Uterus (tissue), 4 donors: ENCODE results near the gene NET1. TPM values are rescaled to one million over a fixed set of nuclear protein-coding genes. Genes with fewer than 3 reads are reported as not detected.
"Not testable (repeated sequence)": the region's sequence is repeated elsewhere in the genome, so short reads cannot be mapped to it uniquely, and the experiment has no call there.

Experiments used
- DNase-seq, 2 donors: peaks; one replicate each; pipeline ENCODE4 v3.0.0-alpha.2; 2019 to 2020
- H3K27ac ChIP-seq, 2 donors: fragments of 200-600 bp; sonication (generic); 1 replicate in 1 of 2; 2 replicates in 1 of 2; pipeline ENCODE4 v1.5.1; 2016 to 2018
- H3K27me3 ChIP-seq, 2 donors: fragments of 200-600 bp; sonication (generic); one replicate each; pipeline ENCODE4 v1.5.1; 2018 to 2019; ENCODE audit warnings: control low read depth in 1 of 2
- H3K36me3 ChIP-seq, 2 donors: fragments of 200-600 bp; sonication (generic); one replicate each; pipeline ENCODE4 v1.5.1; 2019; ENCODE audit warnings: control low read depth in 1 of 2
- H3K4me1 ChIP-seq, 2 donors: fragments of 200-600 bp; sonication (generic); one replicate each; pipeline ENCODE4 v1.5.1; 2018 to 2019; ENCODE audit warnings: control low read depth in 1 of 2
- H3K4me3 ChIP-seq, 2 donors: fragments of 200-600 bp; sonication (generic); 1 replicate in 1 of 2; 2 replicates in 1 of 2; pipeline ENCODE4 v1.5.1; 2018 to 2019; ENCODE audit warnings: mild to moderate bottlenecking in 1 of 2
- H3K9me3 ChIP-seq, 2 donors: fragments of 200-600 bp; sonication (generic); one replicate each; pipeline ENCODE4 v1.5.1; 2019; ENCODE audit warnings: control low read depth in 1 of 2
- POLR2A ChIP-seq, 2 donors: fragments of 450-650 bp; IDR thresholded peaks; one replicate each; pipeline ENCODE4 v1.6.1; 2016; ENCODE audit warnings: antibody characterized with exemption in 2 of 2, mild to moderate bottlenecking in 1 of 2, moderate library complexity in 1 of 2
- intact Hi-C: fragments of 100-400 bp; cut with DNase I; formaldehyde crosslinking; loops from one replicate; pipeline ENCODE4 v1.15.1; 2023; ENCODE audit warnings: low total_unique reads
- total RNA-seq, 4 donors: library from RNA; depleted of rRNA in 3 of 4; stranded (reverse); fragments of >200 nt in 3 of 4; gene quantifications; one replicate each; pipeline versions ENCODE4 v1.1.0 to v1.2.4, GENCODE V29; 2014 to 2023
- TF ChIP-seq, protein P1 (sequence below), 4 experiments: fragments of 200-600 bp in 2 of 4; fragments of 450-650 bp in 2 of 4; sonication (generic) in 2 of 4; IDR thresholded peaks; one replicate each; pipeline ENCODE4 v1.5.1; 2016 to 2019; ENCODE audit warnings: antibody characterized with exemption in 4 of 4, mild to moderate bottlenecking in 2 of 4, moderate library complexity in 1 of 4
- donor health status: DM: yes; HTN: yes; CAD: no.

NET1 gene
- total RNA-seq, 4 donors from 2014 or later, result 21.0 to 126 (median 87.0) TPM

- no peak for DNase-seq
- H3K4me1 ChIP-seq, result peaks cover 0 to 3% of the 10 kb centered on the region in 2 donors
- no peaks in the 10 kb centered on the region for H3K36me3 ChIP-seq
- no peak overlapping the region for H3K4me3 ChIP-seq
- H3K27me3 ChIP-seq, result no peaks in the 10 kb centered on the region
- TF ChIP-seq, protein P1, sequence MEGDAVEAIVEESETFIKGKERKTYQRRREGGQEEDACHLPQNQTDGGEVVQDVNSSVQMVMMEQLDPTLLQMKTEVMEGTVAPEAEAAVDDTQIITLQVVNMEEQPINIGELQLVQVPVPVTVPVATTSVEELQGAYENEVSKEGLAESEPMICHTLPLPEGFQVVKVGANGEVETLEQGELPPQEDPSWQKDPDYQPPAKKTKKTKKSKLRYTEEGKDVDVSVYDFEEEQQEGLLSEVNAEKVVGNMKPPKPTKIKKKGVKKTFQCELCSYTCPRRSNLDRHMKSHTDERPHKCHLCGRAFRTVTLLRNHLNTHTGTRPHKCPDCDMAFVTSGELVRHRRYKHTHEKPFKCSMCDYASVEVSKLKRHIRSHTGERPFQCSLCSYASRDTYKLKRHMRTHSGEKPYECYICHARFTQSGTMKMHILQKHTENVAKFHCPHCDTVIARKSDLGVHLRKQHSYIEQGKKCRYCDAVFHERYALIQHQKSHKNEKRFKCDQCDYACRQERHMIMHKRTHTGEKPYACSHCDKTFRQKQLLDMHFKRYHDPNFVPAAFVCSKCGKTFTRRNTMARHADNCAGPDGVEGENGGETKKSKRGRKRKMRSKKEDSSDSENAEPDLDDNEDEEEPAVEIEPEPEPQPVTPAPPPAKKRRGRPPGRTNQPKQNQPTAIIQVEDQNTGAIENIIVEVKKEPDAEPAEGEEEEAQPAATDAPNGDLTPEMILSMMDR (IDR thresholded peaks at IDR 0.05), result no peak
- TF ChIP-seq POLR2A (IDR thresholded peaks at IDR 0.05), result no peak
- intact Hi-C loops, result no loop called here
- H3K27ac ChIP-seq, result no peak overlapping the region
- peaks cover 0 to 6% of the 10 kb centered on the region in 2 donors for H3K9me3 ChIP-seq
Observed at GRCh38 chr10:5469353-5470061, 57.1 kb downstream of the NET1 start.

DNA sequence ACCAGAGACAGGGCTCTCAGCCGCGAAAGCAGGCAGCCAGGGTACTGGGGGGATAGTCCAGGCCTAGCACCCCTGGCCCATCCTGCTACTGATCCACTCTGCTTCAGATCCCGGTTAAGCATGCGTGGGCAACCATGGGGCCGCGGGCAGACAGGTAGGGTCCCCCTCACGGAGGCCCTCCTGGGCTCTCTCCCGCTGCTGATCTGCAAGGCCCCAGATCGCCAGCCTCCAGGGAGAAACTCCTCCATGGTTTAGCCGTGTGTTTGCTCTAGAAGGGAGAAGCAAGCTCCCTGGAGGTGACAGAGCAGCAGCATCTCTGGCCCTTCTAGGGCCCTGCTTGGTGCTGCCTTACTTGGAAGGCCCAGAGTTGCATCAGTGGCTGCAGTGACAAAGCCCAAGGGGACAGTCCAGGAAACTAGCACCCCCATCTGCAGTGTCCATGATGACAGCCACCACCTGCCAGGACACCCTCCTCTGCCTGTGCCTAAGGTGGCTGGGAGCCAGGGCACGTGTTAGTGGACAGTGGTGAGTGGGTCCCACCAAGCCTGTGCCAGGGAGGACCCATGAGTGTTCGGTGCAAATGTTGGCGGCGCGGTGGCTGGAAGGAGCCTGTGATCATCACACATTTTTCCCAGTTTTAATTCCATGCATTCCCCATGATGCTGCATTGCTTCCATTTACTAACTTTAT, 57.9 kb downstream of the NET1 start:
- intact Hi-C loops, result no loop called here
- H3K9me3 ChIP-seq, result peaks cover 0 to 6% of the 10 kb centered on the region in 2 donors
- no peak overlapping the region for H3K27ac ChIP-seq
- H3K36me3 ChIP-seq, result no peaks in the 10 kb centered on the region
- no peak for TF ChIP-seq POLR2A (IDR thresholded peaks at IDR 0.05)
- TF ChIP-seq, protein P1 (IDR thresholded peaks at IDR 0.05), result no peak
- no peaks in the 10 kb centered on the region for H3K27me3 ChIP-seq
- DNase-seq, result no peak
- H3K4me1 ChIP-seq, result peaks cover 0 to 3% of the 10 kb centered on the region in 2 donors
- H3K4me3 ChIP-seq, result no peak overlapping the region

GRCh38 chr10:5474642-5475041, 62.3 kb downstream of the NET1 start:
- intact Hi-C loops, H3K27me3 ChIP-seq, DNase-seq, H3K4me3 ChIP-seq, H3K27ac ChIP-seq, H3K9me3 ChIP-seq, H3K36me3 ChIP-seq, H3K4me1 ChIP-seq: not testable (repeated sequence)

DNA sequence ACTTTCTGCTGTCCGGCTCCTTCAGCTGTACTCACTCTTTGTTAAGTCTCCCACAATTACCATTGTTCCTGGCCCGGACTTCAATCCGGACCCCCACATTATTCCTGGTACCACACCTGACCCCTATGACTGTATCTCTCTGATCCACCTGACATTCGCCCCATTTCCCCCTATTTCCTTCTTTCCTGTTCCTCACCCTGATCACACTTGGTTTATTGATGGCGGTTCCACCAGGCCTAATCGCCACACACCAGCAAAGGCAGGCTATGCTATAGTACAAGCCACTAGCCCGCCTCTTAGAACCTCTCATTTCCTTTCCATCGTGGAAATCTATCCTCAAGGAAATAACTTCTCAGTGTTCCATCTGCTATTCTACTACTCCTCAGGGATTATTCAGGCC, 62.7 kb downstream of the NET1 start:
- DNase-seq, intact Hi-C loops: not testable (repeated sequence)

DNA sequence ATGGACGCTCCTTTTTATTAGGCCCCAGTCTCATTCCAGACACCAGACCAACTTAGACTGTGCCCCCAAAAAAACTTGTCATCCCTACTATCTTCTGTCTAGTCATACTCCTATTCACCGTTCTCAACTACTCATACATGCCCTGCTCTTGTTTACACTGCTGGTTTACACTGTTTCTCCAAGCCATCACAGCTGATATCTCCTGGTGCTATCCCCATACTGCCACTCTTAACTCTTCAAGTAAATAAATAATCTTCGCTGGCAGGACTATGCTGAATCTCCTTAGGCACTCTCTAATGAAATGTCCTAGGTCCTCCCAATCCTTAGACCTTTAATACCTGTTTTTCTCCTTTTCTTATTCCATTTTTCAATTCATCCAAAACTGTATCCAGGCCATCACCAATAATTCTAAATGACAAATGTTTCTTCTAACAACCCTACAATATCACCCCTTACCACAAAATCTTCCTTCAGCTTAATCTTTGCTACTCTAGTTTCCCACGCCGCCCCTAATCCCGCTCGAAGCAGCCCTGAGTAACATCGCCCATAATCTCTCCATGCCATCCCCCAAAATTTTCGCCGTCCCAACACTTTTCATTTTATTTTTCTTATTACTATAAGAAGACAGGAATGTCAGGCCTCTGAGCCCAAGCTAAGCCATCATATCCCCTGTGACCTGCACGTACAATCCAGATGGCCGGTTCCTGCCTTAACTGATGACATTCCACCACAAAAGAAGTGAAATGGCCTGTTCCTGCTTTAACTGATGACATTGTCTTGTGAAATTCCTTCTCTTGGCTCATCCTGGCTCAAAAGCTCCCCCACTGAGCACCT, 63.8 kb downstream of the NET1 start:
- H3K27ac ChIP-seq, H3K4me1 ChIP-seq, intact Hi-C loops, DNase-seq, H3K9me3 ChIP-seq, H3K4me3 ChIP-seq, H3K36me3 ChIP-seq, H3K27me3 ChIP-seq: not testable (repeated sequence)

More for the DNA sequence above, 62.7 kb downstream of the NET1 start:
- not testable (repeated sequence) for H3K36me3 ChIP-seq, H3K9me3 ChIP-seq, H3K4me1 ChIP-seq, H3K4me3 ChIP-seq, H3K27me3 ChIP-seq, H3K27ac ChIP-seq

GRCh38 chr10:5476918-5477525, 64.7 kb downstream of the NET1 start:
- intact Hi-C loops, result no loop called here

More at GRCh38 chr10:5476918-5477525, 64.7 kb downstream of the NET1 start:
- no peak overlapping the region for H3K27ac ChIP-seq
- no peaks in the 10 kb centered on the region for H3K9me3 ChIP-seq
- DNase-seq, result no peak
- H3K4me1 ChIP-seq, result no peaks in the 10 kb centered on the region
- no peak overlapping the region for H3K4me3 ChIP-seq
- no peaks in the 10 kb centered on the region for H3K36me3 ChIP-seq
- H3K27me3 ChIP-seq, result no peaks in the 10 kb centered on the region
- TF ChIP-seq, protein P1 (IDR thresholded peaks at IDR 0.05), result no peak
- no peak for TF ChIP-seq POLR2A (IDR thresholded peaks at IDR 0.05)
